Measurements from ENCODE around the gene CIT.
A peak's percentile ranks its signal among the peaks of the same experiment; 100 is the strongest.
"Not testable (repeated sequence)": the region's sequence is repeated elsewhere in the genome, so short reads cannot be mapped to it uniquely, and the experiment has no call there.

CIT gene

DNA sequence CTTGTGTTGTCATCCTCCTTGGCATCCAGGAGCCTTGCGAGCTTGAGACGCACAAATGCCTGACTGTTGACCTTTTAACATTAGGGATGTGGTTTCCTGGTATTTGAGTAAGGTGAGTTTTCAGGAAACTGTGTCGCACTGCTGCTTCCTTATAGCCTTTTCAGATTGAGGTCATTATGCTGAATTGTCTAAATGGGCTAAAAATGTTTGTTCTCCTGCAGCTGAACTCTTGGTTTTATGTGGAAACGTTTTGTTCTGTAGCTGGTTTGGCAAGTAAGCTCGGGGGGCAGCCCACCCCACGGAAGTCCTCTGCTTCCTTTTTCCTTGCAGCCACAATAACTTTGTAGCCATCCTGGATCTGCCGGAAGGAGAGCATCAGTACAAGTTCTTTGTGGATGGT is 203.5 kb downstream of the CIT start:
- no peak for DNase-seq

DNA sequence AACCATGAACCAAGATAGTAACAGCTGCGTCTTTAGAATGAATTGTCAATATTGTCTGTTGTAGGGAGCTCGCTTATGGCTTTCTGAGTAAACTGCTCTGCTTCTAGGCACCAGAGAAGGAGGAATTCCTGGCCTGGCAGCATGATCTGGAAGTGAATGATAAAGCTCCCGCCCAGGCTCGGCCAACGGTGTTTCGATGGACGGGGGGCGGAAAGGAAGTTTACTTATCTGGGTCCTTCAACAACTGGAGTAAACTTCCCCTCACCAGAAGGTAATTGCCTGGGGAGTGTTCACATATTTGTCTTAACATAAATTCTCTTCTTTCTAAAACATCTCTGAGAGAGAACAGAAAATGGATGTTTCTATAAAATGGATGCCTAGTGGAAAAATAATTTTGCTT is 204.9 kb downstream of the CIT start:
- no peak for DNase-seq

DNA sequence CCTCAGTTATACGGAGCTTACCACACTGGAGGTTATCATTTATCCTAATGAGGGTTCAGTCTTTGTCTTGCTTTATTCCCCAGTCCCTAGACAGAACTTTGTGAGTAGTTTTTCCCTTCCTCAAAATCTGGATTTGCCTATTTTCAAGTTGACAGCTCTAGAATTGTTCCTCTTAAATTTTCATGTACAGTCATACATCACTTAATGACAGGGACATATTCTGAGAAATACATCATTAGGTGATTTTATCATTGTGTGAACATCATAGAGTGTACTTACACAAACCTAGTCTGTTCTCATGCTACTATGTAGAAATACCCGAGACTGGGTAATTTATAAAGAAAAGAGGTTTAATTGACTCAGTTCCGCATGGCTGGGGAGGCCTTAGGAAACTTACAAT is 206.1 kb downstream of the CIT start:
- DNase-seq = no peak

DNA sequence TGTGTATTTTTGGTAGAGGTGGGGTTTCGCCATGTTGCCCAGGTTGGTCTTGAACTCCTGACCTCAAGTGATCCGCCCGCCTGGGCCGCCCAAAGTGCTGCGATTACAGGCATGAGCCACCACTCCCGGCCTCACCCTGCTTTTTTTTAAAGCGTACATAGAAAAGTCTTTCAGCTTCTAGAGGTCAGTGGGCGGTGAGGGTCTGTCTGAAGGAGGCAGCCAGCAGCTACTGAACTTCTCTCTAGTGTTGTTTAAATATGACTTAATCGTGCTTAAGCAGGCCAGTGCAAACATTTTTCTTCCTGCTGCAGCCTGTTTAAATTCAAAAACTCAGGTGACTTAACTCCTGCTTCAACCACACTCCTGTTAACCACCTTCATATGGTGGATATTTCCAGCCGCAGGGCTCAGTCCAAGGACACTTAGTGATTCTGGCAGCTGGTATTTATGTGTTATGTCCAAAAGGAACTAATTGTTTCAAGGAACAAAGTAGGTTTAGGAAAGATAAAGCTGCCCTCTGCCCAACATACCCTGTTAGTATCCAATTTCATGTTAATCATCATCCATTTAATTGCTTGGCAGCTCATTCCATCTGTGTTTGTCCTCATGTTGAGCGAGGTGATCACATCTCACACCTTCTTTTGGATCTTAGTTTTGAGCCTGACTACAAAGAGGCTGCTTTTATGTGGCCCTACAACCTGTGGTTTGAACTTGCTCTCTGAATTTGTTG is 207.2 kb downstream of the CIT start:
- DNase-seq = no peak

DNA sequence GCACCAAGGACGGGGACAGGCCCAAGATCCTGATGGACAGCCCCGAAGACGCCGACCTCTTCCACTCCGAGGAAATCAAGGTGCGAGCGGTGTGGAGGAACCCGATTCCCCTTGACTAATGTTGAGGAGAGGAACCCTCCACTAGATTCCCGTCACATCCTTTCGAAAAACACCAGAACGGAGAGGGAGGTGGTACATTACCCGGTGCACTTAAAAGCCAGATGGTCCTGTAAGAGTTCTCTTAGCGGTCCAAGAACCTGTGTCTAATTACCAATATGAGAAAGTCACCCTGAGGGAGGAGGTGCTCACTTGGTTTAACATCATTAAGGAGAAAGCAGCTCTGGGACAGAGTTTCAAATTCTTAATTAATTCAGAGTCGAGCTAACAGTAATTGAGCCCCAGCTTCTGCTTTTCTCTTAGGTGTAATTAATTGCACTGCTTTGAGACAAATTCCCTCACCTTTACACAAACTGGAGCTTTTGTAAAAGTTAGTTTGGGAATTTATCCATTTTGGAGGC is 208.7 kb downstream of the CIT start:
- DNase-seq = no peak

DNA sequence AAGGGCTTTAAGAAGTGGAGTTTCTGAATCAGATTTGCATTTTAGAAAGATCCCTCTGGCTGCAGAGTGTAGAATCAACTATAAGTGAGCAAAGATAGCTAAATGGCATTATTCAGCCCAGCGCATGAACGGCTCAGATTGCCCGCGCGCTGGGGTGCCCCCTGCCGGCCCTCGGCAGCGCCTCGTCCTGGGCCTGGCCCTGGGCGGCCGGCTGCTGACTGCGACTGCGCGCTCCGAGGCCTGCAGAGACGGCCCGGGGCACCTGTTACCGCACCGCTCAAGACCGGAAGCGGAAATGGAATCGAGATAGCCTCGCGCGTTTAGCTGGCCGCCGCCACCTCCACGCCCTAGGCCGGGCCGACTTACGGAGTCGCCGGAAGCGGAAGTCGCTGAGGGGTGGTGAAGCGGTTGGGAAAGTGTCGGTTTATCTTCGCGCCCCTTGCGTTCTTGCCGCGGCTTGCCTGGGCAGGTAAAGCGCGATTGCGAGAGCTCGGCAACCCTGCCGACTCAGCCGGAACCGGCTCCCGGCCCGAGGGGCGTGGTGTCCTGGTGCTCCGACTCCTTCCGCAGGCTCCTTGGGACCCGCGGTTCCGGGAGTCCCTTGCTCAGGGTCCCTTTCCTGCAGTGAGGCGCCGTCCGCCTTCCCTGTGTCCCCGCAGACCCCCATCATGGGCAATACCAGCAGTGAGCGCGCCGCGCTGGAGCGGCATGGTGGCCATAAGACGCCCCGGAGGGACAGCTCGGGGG is 209.4 kb downstream of the CIT start, which contains the start of gene PRKAB1:
Gene PRKAB1 (plus strand): TSS at position 557 of the 747 bp plus-strand sequence. CDS start 112 bp downstream, at position 669.
- peak; percentile 74 to 83 for DNase-seq

DNA sequence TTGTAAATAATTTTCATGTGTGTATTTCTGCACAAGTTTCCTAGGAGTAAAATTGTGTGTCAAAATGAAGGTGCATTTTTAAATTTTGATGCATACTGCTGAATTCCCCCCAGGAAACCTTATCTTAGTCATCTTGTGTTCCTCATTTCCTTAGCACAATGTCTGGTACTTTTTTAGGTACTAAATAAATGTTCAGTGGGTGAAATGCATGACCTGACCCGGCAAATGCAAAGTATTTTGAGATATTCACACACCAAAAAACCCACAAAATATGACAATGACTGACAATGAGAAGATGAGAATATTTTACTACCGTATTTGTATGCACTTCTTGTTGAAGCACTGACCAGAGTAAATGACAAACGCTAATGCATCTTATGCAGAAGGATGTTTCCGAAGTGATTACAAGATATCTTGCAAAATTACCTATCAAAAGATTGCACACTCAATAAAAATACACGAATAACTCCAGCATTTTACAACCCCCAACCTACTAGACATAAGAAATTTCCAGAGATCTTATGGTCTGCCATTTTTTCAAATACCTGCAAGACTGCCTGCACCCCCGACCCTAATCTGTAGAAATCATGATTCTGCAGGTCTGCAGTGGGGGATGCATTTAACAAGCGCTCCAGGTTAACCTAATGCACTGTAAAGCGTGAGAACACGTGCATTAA is 210.1 kb downstream of the CIT start:
- DNase-seq = peak in 1 of 2 donors; percentile 33

DNA sequence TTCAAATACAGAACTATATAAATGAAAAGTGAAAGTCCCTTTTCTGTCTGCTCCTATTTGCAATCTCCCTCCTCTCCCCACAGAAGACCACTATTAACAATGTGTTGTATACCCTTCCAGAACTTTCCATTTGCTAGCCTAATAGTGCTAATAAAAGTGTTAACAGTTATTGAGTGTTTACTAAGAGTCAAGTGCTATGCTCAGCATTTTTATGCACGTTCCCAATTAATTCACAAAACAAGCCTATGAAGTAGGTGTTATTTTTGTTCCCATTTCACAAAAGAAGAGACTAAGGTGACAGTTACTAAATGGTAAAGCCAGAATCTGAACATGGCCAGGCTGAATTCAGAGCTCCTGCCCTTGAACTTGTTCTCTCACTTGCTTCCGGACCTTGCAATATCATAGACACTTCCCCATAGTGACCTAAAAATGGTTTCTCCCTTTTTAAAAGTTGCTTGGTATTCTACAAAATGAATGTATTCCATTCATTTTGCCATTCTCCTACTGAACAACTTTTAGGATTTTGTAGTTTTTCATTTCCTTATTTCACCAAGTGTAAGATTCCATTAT is 210.8 kb downstream of the CIT start:
- DNase-seq = peak in 1 of 2 donors; percentile 2

DNA sequence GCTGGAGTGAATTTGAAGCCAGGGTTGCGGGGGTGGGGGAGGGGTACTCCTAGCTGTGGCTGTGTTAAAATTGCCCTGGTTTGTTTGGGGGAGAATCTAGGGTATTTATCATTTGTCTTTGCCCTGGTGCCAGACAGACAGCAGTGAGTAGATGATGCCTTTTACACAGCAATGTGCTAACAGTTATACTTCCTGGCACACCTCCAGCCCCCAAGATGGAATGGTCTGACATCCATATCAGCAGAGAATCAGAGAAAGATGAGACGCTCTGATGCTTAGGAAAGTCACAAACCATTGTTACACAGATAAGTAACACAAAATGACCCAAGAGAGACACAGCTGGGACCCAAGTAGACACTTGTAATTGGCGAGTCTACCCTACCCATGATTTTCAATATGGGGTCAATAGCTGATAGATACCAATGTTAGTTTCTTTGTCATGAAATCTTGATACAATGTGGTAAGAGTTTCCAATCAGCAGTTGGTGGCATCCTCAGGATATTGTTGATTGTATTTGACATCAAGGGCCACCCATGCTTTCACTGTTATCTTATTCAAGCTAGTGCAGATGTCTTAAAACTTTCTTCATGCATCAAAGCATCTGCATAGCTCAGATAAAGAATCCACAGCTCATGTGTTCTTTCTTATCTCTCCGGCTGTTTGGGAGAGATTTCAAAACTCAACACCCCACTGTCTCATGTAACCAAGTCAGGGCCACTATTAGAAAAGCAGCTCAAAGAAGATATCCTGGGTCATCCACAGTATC is 211.8 kb downstream of the CIT start:
- DNase-seq = no peak

DNA sequence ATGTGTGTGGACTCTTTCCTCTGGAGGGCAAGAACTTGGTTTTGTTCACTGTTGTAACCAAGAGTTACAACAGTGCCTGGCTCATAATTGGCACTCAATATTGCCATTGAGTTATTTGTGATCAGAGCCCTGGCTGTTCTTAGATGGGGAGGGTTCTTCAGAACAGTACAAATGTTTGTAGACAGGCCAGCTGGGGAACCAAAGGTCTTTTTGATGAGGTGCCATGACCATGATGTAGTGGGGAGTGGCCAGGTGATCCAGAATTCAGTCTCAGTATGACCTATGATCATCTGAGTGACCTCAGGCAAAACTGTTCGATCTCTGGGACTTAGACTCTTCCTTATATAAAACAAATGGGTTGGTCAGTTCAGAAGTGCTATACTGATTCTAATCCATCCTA is 212.5 kb downstream of the CIT start:
- no peak for DNase-seq

DNA sequence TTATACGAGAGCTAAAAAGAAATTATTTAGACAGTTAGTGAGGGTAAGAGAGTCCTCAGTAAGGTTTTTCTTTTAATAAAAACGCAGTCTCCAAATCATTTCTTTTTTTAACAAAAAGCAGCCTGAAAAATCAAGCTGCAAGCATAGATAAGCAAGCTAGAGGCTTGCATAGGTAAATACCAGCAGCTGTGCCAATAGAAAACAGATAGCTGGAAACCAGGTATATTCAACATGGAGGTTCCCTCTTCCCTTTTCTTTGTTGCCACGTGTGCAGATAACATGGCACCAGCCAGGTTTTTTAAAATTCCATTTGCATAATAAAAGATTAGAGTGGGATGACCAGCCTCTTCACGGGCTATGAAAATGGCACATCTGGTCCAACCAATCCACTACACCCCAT is 215.2 kb downstream of the CIT start:
- DNase-seq = no peak

DNA sequence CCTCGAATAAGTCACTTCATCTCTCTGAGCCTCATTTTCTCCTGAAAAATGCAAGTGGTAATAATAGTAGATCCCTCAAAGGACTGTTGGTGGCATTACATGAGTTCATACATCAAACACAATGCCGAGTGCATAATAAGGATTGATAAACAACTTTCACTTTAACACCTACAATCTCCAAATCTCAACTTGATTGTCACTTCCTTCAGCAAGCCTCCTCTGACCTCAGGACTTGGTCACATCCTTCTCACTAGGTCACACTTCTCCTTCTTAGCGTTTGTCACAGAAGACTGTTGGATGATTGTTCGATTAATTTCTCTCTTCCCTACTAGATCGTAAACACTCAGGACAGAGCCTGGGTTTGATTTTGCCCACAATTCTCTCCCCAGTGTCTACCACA is 217.0 kb downstream of the CIT start:
- peak in 1 of 2 donors; percentile 1 for DNase-seq

DNA sequence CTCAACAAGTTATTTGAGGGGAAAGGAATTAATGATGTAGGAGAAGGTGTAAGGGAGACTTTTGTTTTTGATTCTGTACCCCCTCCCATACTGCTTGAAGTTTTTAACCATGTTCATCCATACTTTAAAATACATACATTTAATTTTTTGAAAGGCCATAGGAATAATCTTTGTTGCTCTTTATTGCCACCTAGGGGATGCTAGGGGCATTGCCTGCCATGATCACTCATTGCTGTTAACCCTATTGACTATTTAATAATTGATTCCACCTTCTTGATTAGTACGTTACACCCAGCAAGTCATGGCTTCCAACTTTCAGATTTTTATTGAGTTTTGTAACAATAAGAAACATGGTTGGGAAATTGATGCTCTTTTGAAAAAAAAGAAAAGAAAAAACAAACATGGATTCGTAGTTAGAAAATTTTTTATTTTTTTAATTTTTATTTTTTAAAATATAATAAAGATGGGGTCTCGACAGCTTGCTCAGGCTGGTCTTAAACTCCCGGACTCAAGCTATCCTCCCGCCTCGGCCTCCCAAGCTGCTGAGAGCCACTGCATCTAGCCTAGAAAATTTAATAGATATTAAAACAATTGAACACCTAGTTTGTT is 217.7 kb downstream of the CIT start:
- DNase-seq = peak in 1 of 2 donors; percentile 14

DNA sequence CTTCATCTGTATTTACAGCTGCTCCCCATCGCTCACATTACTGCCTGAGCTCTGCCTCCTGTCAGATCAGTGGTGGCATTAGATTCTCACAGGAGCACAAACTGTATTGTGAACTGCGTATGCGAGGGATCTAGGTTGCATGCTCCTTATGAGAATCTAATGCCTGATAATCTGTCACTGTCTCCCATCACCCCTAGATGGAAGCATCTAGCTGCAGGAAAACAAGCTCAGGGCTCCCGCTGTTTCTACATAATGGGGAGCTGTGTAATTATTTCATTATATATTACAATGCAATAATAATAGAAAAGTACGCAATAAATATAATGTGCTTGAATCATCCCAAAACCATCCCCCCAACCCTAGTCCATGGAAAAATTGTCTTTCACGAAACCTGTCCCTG is 219.0 kb downstream of the CIT start:
- not testable (repeated sequence) for DNase-seq

DNA sequence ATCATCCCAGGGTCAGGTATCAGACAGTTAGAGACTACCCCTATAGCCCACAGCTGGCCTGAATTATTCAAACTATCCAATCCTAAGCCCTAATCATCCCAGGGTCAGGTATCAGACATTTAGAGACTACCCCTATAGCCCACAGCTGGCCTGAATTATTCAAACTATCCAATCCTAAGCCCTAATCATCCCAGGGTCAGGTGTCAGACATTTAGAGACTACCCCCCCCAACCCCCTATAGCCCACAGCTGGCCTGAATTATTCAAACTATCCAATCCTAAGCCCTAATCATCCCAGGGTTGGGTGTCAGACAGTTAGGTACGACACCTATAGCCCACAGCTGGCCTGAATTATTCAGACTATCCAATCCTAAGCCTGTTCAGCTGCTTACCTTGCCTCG is 220.1 kb downstream of the CIT start:
- DNase-seq = not testable (repeated sequence)

DNA sequence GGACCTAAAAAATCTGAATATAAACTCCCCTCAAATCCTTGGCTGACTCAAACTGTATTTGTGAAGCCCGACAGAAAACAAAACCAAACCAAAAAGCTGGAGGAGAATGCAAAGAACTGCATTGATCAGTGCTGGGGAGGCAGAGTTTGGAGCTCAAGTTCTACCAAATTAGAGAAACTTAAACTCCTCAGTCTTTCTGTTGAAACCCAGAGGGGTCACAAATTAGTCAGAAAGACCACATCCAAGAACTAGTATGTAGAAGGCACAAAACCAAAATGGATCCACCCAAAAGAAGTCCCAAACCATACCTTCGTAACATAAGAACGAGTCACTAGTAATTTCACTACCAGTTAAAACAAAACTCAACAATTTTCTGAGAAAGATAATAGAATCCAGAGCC is 224.5 kb downstream of the CIT start:
- DNase-seq = no peak

DNA sequence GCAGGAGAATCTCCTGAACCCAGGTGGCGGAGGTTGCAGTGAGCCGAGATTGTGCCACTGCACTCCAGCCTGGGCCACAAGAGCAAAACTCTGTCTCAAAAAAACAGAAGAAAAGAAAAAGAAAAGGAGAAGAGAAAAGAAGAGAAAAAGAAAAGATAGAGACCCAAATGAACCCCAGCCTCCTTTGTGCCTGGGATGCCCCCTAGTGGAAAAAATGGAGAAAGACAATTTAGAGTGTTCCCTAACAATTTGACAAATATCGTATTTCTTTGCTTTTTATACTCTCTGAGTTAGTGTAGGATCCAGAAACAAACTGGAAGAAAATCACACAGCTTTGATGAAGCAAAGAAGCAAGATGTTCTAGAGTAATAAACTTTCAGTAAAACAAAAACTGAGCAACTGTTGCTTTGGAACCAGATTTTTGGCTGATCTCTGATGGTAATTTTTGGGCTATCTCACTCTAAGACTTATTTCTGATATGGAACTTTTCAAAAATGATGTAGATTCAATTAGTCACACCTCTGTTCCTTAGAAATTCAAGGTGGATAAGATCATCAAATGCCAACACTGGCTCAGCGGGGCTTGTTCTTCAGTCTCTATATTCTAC is 227.8 kb downstream of the CIT start:
- peak in 1 of 2 donors; percentile 4 for DNase-seq

DNA sequence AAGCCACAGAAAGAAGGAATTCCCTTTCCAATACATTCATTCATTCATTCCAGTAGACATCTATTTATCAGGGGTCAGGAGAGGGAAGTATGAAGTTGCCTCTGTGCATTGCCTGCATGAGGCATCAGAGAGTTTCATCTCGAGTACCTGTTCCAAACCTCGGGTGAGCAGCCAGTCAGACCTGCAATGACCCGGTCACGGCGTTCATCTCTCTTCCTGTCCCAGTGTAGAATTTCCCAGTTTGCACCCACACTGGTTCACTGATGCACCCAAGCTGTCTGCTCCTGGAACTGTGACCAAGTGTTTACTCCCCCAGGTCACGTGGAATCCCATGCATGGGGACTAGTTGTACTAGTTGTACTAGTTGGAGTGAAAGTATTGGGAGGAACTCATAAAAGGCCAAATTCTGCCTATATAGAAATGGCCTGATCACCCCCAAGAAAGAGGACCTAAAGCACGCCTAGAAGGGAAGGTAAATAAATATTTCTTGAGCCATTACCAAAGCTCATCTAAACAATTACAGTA is 231.5 kb downstream of the CIT start:
- no peak for DNase-seq

DNA sequence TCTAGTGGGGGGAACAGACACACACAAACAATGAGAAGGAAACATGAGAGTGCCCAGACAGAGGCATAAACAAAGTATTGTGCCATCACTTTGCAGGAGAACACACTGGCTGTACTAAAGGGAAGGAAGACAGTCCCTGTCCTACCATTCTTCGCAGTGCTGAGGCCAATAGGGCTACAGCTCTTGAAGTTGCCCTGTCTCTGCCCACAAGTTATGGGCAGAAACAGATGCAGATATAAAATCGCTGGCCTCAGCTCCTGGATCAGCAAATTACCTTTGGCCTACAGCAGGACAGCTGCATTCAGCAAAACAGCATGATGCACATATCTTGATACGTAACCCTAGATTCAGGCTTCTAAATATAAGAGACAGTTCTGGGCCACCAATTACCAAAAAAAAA is 232.2 kb downstream of the CIT start:
- no peak for DNase-seq

DNA sequence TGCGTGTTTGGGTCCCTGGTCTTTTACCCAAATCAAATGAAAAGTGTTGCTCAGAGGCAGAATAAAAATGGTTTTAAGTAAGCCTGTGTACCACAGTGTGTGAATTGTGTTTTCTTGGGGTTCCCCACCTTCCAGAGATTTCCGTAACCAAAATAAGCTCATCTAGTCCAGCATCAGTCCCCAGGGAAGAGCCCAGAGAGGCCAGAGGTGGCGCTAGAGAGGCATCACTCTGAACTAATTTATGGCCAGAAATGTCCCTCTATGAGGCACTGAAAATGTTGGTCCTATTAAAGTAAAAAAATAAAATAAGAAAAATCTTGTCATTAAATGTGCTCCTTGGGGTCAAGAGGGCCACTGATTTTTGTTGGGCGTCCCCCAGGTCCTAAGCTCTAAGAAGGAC is 234.1 kb downstream of the CIT start:
- no peak for DNase-seq
